Stimulated activated naive CD8-positive, alpha-beta T cell treated with anti-CD3 and anti-CD28 coated beads, Interleukin-15, amount 100 ng/mL, for 72 hours (primary cell): ENCODE measurements around the gene QRICH2.
"Not testable (repeated sequence)": the region's sequence is repeated elsewhere in the genome, so short reads cannot be mapped to it uniquely, and the experiment has no call there.

ENCODE experiments used
- ATAC-seq: fragments of 150-1000 bp; cut with Tn5 transposase; 2 replicates; pipeline ENCODE4 v1.10.0; 2021; ENCODE audit warnings: mild to moderate bottlenecking, moderate library complexity
- DNase-seq, 2 donors: peaks; one replicate each; pipeline ENCODE4 v3.0.0; 2021 to 2022
- H3K27ac Mint-ChIP-seq, 2 donors: one replicate each; pipeline ENCODE4 v1.8.0; 2022; ENCODE audit warnings: mild to moderate bottlenecking in 2 of 2, mixed read lengths in 2 of 2, moderate library complexity in 2 of 2
- H3K27me3 Mint-ChIP-seq: one replicate; pipeline ENCODE4 v1.8.0; 2022; ENCODE audit warnings: mixed read lengths
- H3K4me1 Mint-ChIP-seq: one replicate; pipeline ENCODE4 v1.8.0; 2022; ENCODE audit warnings: mild to moderate bottlenecking, mixed read lengths
- H3K4me3 Mint-ChIP-seq, 2 donors: one replicate each; pipeline ENCODE4 v1.8.0; 2022; ENCODE audit warnings: mild to moderate bottlenecking in 2 of 2, mixed read lengths in 2 of 2, moderate library complexity in 1 of 2
- H3K9me3 Mint-ChIP-seq, 2 donors: one replicate each; pipeline ENCODE4 v1.8.0; 2022; ENCODE audit warnings: mixed read lengths in 2 of 2

QRICH2 gene

GRCh38 chr17:76336756-76337412 lies 28.8 kb upstream of the QRICH2 start:
- Mint-ChIP-seq H3K27me3 (no peaks in the 10 kb centered on the region), H3K9me3 (no peaks in the 10 kb centered on the region), H3K27ac (peak overlapping the region in 1 of 2 donors; percentile 17), H3K4me1 (no peaks in the 10 kb centered on the region), H3K4me3 (no peak overlapping the region)
- ATAC-seq (no peak), DNase-seq (no peak)

- Mint-ChIP-seq H3K9me3 (no peaks in the 10 kb centered on the region), H3K27ac (no peak overlapping the region), H3K27me3 (no peaks in the 10 kb centered on the region), H3K4me3 (no peak overlapping the region), H3K4me1 (no peaks in the 10 kb centered on the region)
- ATAC-seq (no peak), DNase-seq (no peak)
These were observed 27.8 kb upstream of the QRICH2 start for GRCh38 chr17:76335716-76336381.

GRCh38 chr17:76333673-76334505 lies 25.8 kb upstream of the QRICH2 start:
- H3K9me3 Mint-ChIP-seq, result no peaks in the 10 kb centered on the region

GRCh38 chr17:76331083-76331482 lies 23.0 kb upstream of the QRICH2 start:
- H3K9me3 Mint-ChIP-seq, result no peaks in the 10 kb centered on the region
- ATAC-seq (no peak), DNase-seq (no peak)
- H3K27ac Mint-ChIP-seq, result peak overlapping the region in 1 of 2 donors; percentile 2
- H3K4me3 Mint-ChIP-seq, result no peak overlapping the region
- no peaks in the 10 kb centered on the region for H3K4me1 Mint-ChIP-seq
- H3K27me3 Mint-ChIP-seq, result no peaks in the 10 kb centered on the region

More at GRCh38 chr17:76333673-76334505, 25.8 kb upstream of the QRICH2 start:
- Mint-ChIP-seq H3K27ac (no peak overlapping the region), H3K27me3 (no peaks in the 10 kb centered on the region), H3K4me3 (no peak overlapping the region), H3K4me1 (no peaks in the 10 kb centered on the region)
- DNase-seq, result no peak
- ATAC-seq, result no peak

GRCh38 chr17:76329664-76330063 lies 21.6 kb upstream of the QRICH2 start:
- H3K9me3 Mint-ChIP-seq, result no peaks in the 10 kb centered on the region
- ATAC-seq, result no peak
- H3K27ac Mint-ChIP-seq, result no peak overlapping the region
- no peaks in the 10 kb centered on the region for H3K4me1 Mint-ChIP-seq
- H3K27me3 Mint-ChIP-seq, result no peaks in the 10 kb centered on the region
- no peak for DNase-seq
- H3K4me3 Mint-ChIP-seq, result no peak overlapping the region

- H3K27ac Mint-ChIP-seq, result no peak overlapping the region
- no peak overlapping the region for H3K4me3 Mint-ChIP-seq
- H3K4me1 Mint-ChIP-seq, result no peaks in the 10 kb centered on the region
- no peaks in the 10 kb centered on the region for H3K9me3 Mint-ChIP-seq
- no peak for ATAC-seq
- H3K27me3 Mint-ChIP-seq, result no peaks in the 10 kb centered on the region
- DNase-seq, result no peak
These were observed 19.6 kb upstream of the QRICH2 start for GRCh38 chr17:76327696-76328095.

- H3K4me3 Mint-ChIP-seq, result no peak overlapping the region
- no peak for ATAC-seq
These were observed 18.2 kb upstream of the QRICH2 start for GRCh38 chr17:76326306-76326705.

GRCh38 chr17:76318586-76318985 lies 10.5 kb upstream of the QRICH2 start:
- no peaks in the 10 kb centered on the region for H3K9me3 Mint-ChIP-seq

More at GRCh38 chr17:76326306-76326705, 18.2 kb upstream of the QRICH2 start:
- no peak overlapping the region for H3K27ac Mint-ChIP-seq
- DNase-seq, result no peak
- H3K9me3 Mint-ChIP-seq, result no peaks in the 10 kb centered on the region
- H3K4me1 Mint-ChIP-seq, result no peaks in the 10 kb centered on the region
- no peaks in the 10 kb centered on the region for H3K27me3 Mint-ChIP-seq

GRCh38 chr17:76317535-76317934 lies 9.5 kb upstream of the QRICH2 start:
- Mint-ChIP-seq H3K4me1 (peaks cover 6% of the 10 kb centered on the region), H3K9me3 (no peaks in the 10 kb centered on the region), H3K27me3 (no peaks in the 10 kb centered on the region), H3K4me3 (no peak overlapping the region), H3K27ac (peak overlapping the region in 1 of 2 donors; percentile 96)
- DNase-seq (no peak), ATAC-seq (no peak)

More at GRCh38 chr17:76318586-76318985, 10.5 kb upstream of the QRICH2 start:
- no peaks in the 10 kb centered on the region for H3K4me1 Mint-ChIP-seq
- no peaks in the 10 kb centered on the region for H3K27me3 Mint-ChIP-seq
- no peak overlapping the region for H3K4me3 Mint-ChIP-seq
- ATAC-seq (no peak), DNase-seq (no peak)
- no peak overlapping the region for H3K27ac Mint-ChIP-seq

- no peak overlapping the region for H3K4me3 Mint-ChIP-seq
- H3K9me3 Mint-ChIP-seq, result no peaks in the 10 kb centered on the region
- no peak overlapping the region for H3K27ac Mint-ChIP-seq
- no peak for DNase-seq
- peaks cover 6% of the 10 kb centered on the region for H3K4me1 Mint-ChIP-seq
- no peaks in the 10 kb centered on the region for H3K27me3 Mint-ChIP-seq
- no peak for ATAC-seq
These were observed 6.5 kb upstream of the QRICH2 start for GRCh38 chr17:76314392-76315227.

GRCh38 chr17:76312735-76313134 lies 4.7 kb upstream of the QRICH2 start:
- DNase-seq (no peak), ATAC-seq (no peak)
- H3K9me3 Mint-ChIP-seq, result no peaks in the 10 kb centered on the region
- no peaks in the 10 kb centered on the region for H3K27me3 Mint-ChIP-seq
- H3K4me1 Mint-ChIP-seq, result peaks cover 6% of the 10 kb centered on the region
- H3K4me3 Mint-ChIP-seq, result no peak overlapping the region
- no peak overlapping the region for H3K27ac Mint-ChIP-seq

- Mint-ChIP-seq H3K4me3 (no peak overlapping the region), H3K27ac (no peak overlapping the region), H3K4me1 (peaks cover 6% of the 10 kb centered on the region), H3K27me3 (no peaks in the 10 kb centered on the region), H3K9me3 (no peaks in the 10 kb centered on the region)
- DNase-seq, result no peak
- no peak for ATAC-seq
These were observed 1.4 kb upstream of the QRICH2 start for GRCh38 chr17:76309461-76309860.

GRCh38 chr17:76307299-76307965 lies 644 bp downstream of the QRICH2 start:
- ATAC-seq (peak; percentile 54), DNase-seq (no peak)
- Mint-ChIP-seq H3K27me3 (no peaks in the 10 kb centered on the region), H3K4me3 (no peak overlapping the region), H3K9me3 (no peaks in the 10 kb centered on the region), H3K27ac (no peak overlapping the region), H3K4me1 (no peaks in the 10 kb centered on the region)

- H3K9me3 Mint-ChIP-seq, ATAC-seq, H3K27me3 Mint-ChIP-seq, H3K4me1 Mint-ChIP-seq, DNase-seq, H3K27ac Mint-ChIP-seq, H3K4me3 Mint-ChIP-seq: not testable (repeated sequence)
These were observed 3.0 kb downstream of the QRICH2 start for GRCh38 chr17:76305135-76305454.
